HCT116 (cell line): ENCODE measurements around the gene FBXL17.

Source experiments
- CTCF ChIP-seq, 3 experiments: fragments of 200-600 bp in 1 of 3; sonication (generic) in 1 of 3; IDR thresholded peaks in 2 of 3; conservative IDR thresholded peaks in 1 of 3; 2 replicates each; pipeline ENCODE4 v1.5.1; 2012 to 2017; ENCODE audit warnings: low read depth in 2 of 3, low read length in 2 of 3, antibody characterized with exemption in 1 of 3, borderline replicate concordance in 1 of 3, control low read depth in 1 of 3, mild to moderate bottlenecking in 1 of 3, mixed read lengths in 1 of 3, mixed run types in 1 of 3, moderate library complexity in 1 of 3; ENCODE audit not compliant: insufficient read depth in 1 of 3
- SIN3A ChIP-seq: IDR thresholded peaks from 2 replicates; pipeline ENCODE4 v1.6.1; 2012; ENCODE audit warnings: low read depth
- YY1 ChIP-seq: IDR thresholded peaks from 2 replicates; pipeline ENCODE4 v1.6.1; 2011; ENCODE audit warnings: low read length, low read depth, moderate library complexity, mild to moderate bottlenecking; ENCODE audit not compliant: insufficient replicate concordance; ENCODE audit errors: extremely low read depth

GRCh38 chr5:108367679-108368334, 14.1 kb downstream of the FBXL17 start:
- no peak for TF ChIP-seq CTCF (IDR thresholded peaks at IDR 0.05 in 2 of 3, conservative IDR thresholded peaks at IDR 0.05 in 1 of 3; ENCODE audit: borderline replicate concordance in 1 of 3, insufficient read depth in 1 of 3, low read depth in 2 of 3, low read length in 2 of 3)
- no peak for TF ChIP-seq SIN3A
- TF ChIP-seq YY1: no peak
